GM19025 (cell line): ENCODE measurements around the gene OCSTAMP.

Experiments
- ATAC-seq: cut with Tn5 transposase; IDR thresholded peaks from one replicate; pipeline ENCODE4 v1.9.1; 2021; ENCODE audit warnings: mild to moderate bottlenecking, low read depth, moderate library complexity; ENCODE audit not compliant: unreplicated experiment

Gene OCSTAMP

GRCh38 chr20:46554828-46555227, 4.4 kb upstream of the OCSTAMP start:
- no peak for ATAC-seq

- ATAC-seq, result no peak
Measured at GRCh38 chr20:46553926-46554325, 3.5 kb upstream of the OCSTAMP start.

- peak; percentile 79 for ATAC-seq
Measured at GRCh38 chr20:46552460-46553420, 2.3 kb upstream of the OCSTAMP start.

DNA sequence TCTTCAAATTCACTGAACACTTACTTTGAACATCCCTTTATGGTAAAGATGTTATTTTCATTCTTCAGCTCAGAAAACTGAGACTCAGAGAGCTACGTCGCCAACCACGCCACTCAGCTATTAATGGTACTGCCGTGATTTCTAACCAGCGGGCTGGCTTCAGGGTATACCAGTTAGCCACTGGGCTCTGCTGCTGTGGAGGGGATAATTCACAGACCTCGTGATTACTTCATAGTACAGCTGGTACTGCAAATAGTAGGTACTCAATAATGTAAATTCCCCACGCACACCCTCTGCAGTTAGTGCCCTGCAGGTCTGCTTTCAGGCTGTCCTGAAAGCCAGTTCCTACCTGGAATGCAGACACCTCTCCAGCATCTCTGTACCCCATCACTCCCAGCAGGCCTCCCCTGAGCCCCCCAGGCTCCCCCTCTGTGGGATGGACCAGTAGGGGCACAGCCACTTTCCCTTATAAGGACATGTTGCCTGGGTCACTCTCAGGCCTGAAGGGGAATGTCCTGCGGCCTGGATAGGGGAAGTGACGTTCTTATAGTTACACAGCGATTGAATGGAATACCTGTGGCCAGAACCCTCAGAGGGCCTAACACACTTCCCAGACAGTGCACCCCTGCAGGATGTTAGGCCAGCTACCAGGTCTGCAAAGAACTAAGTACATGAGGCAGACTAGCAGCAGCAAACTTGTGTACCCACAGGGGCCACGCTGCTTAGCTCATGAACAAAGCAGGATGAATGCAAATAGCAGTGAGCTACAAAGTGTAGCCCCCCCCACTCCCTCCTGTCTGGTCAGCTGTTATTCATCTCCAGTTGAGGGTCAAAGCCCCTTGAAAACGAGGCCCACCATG, 1.3 kb upstream of the OCSTAMP start:
- no peak for ATAC-seq

- ATAC-seq, result no peak
Measured at GRCh38 chr20:46549188-46549972, 1.1 kb downstream of the OCSTAMP start.

DNA sequence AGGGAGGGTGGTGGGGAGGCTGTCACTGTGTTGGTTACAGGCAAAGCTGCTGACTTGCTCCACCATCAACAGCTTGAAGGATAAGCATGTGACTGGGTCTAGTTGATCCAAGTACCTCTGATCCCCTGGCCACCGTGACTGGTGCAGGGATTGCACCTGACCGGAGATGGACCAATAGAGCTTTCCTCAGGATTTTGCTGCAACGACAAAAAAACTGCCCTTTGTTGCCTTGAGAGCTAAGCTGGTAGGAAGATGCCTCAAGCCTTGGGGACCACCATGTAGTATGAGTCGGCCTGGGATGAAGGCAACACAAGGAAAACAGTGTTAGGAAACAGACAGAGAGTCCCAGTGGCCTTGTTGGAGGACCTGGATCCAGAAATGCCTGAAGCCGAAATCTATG, 1.8 kb downstream of the OCSTAMP start:
- ATAC-seq, result no peak

DNA sequence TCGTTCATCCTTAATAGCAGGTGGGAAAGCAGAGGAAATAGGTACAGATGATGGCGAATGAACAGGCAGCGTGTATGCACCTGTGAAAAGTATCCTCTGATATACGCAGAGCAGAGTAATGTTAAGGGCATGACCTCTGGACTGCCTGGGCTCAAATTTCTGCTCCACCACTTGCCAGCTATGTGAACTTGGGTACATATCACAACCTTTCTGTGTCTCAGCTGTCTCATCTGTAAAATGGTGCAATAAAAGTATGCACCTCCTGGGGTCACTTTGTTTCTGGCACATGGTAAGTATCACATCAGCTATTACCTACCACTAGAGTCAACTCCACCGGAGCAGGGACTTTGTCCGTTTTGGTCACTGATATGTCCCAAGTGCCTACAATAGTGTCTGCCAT, 2.5 kb downstream of the OCSTAMP start:
- ATAC-seq, result no peak

GRCh38 chr20:46546936-46547335, 3.5 kb downstream of the OCSTAMP start:
- no peak for ATAC-seq

- no peak for ATAC-seq
Measured at GRCh38 chr20:46546298-46546697, 4.2 kb downstream of the OCSTAMP start.

- no peak for ATAC-seq
Measured at GRCh38 chr20:46545827-46546138, 4.7 kb downstream of the OCSTAMP start.

- ATAC-seq, result no peak
Measured at GRCh38 chr20:46545077-46545826, 5.2 kb downstream of the OCSTAMP start.

DNA sequence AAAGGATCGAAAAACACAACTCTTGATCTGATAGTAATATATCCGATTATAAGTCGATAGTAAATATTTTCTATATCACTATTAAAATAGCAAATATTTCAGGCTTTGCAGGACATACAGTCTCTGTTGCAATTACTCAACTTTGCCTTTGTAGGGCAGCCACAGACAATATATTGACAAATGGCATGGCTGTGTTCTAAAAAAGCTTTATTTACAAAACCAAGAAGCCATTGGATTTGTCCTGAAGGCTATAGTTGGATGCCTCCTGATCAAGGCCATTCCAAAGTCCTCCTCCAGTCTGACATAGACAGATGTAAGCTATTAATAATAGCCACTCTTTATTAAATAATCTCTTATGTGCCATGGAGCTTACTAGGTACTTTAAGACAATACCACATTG, 5.9 kb downstream of the OCSTAMP start:
- ATAC-seq, result no peak

DNA sequence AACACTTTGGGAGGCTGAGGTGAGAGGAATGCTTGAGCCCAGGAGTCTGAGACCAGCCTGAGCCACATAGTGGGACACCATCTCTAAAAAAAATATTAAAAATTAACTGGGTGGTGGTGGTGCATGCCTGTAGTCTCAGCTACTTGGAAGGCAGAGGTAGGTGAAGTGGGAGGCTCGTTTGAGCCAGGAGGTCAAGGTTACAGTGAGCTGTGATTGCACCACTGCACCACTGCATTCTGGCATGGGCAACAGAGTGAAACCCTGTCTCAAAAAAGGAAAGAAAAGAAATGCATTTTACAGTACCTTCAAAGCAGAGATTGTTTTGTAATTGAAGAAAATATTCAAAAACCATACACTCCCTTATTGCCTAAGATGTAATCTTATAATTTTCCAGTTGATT, 6.5 kb downstream of the OCSTAMP start:
- no peak for ATAC-seq

- ATAC-seq, result no peak
Measured at GRCh38 chr20:46543033-46543432, 7.4 kb downstream of the OCSTAMP start.

DNA sequence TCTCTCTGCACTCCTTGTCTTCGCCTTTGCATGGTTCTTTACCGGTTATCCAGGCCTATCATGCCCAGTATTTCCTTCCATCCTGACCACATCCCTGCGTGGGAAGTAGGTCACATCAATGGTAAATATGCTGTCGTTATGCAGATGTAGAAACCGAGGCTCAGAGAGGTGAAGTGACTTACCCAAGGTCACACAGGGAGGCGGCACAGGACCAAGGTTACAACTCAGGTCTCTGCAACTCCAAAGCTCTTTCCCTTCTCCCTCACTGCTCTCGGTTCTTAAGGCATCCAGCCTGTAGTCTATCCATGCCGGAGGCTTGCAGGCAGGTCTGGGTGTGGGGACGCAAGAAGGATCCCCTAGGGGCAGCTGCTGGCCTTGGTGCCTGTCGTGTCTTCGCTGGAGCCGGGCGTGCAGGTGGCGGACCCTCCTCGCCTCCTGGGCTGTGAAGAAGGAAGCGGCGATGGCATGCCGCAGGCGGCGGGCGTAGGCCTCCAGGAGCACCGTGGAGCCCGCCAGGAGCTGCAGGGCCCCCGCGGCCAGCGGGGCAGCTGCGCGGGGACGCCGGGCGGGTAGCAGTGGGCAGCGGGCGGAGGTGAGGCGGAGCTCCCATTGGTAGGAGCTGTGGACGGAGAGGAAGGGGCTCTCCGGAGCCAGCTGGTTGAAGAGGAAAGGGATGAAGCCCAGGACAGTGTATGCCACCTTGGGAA, 9.1 kb downstream of the OCSTAMP start:
- no peak for ATAC-seq

DNA sequence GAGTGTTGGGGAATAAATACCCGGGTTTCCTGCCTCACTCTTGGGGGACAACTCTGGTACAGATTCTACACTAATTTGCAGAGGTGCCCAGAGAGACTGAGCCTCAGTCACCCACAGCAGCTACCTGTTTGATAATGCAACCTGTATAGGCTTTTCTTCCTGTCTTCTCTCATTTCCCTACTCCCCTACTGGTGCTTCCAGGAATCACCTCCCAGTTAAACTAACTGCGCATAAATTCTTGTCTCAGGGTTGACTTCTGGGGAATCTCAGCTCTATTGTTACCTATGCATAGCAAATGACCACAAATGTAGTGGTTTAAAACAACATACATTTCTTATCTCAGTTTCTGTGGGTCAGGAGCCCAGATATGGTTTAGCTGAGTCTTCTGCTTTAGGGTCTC, 11.3 kb downstream of the OCSTAMP start:
- no peak for ATAC-seq

DNA sequence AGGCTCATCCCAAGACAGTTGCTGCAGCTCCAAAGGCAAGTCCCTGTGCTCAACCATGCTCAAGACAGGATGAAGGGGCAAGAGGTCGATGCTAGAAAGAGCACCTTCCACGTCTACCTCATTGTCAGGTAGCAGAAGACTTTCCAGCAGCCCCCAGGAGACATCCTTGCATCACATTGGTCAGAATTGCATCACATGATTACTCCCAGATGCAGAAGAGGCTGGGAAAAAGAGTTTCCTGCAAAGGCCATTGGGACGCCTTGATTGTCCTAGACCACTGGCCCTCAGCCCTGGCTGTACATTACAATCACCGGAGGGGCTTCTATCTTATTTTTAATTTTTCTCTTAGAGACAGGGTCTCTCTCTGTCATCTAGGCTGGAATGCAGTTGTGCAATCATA, 19.8 kb downstream of the OCSTAMP start:
- ATAC-seq, result no peak

DNA sequence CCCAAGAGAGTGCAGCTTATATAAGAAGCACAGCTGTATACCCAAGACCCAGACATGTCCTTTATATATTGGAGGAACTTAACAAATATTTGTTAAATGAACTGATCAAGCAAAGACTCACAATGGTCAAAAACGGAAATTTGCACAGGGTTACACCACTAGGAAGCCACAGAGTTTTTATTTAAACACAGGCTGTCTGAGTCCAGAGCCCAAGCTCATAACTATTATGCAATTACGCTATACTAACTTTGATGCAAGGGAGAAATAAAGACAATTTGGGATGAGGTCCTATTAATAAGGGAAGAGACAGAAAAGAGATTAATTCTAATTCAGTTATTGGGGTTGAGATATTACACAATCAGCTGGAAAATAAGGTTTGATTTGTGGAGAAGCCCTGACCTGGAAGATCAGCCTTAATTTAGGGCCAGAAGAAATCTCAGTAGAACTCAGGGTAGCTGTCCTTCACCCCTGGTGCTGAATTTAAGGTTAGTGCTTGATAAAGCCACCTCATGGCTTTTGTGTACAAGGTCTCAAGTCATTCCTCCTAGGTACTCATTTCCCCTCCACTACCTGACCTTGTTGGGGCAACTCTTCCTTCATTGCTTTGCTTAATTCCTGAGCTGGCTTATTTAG, 26.6 kb downstream of the OCSTAMP start:
- ATAC-seq, result no peak

- ATAC-seq, result no peak
Measured at GRCh38 chr20:46523108-46523507, 27.3 kb downstream of the OCSTAMP start.
